Gastrocnemius medialis (tissue), 4 donors: Measurements from ENCODE around the gene C11orf98.
A peak's percentile ranks its signal among the peaks of the same experiment; 100 is the strongest.

Experiments used
- POLR2A ChIP-seq, 2 donors: fragments of 450-650 bp; IDR thresholded peaks; one replicate each; pipeline ENCODE4 v1.6.1; 2017; ENCODE audit warnings: antibody characterized with exemption in 2 of 2, mild to moderate bottlenecking in 2 of 2, moderate library complexity in 2 of 2
- TF ChIP-seq, protein P1 (sequence below), 5 experiments: fragments of 450-650 bp in 3 of 5; fragments of 200-600 bp in 2 of 5; sonication (generic) in 2 of 5; IDR thresholded peaks in 4 of 5; conservative IDR thresholded peaks in 1 of 5; 1 replicate in 4 of 5; 2 replicates in 1 of 5; pipeline ENCODE4 v1.5.1; 2016 to 2019; ENCODE audit warnings: antibody characterized with exemption in 5 of 5, mild to moderate bottlenecking in 3 of 5, moderate library complexity in 3 of 5

- TF ChIP-seq, protein P1, sequence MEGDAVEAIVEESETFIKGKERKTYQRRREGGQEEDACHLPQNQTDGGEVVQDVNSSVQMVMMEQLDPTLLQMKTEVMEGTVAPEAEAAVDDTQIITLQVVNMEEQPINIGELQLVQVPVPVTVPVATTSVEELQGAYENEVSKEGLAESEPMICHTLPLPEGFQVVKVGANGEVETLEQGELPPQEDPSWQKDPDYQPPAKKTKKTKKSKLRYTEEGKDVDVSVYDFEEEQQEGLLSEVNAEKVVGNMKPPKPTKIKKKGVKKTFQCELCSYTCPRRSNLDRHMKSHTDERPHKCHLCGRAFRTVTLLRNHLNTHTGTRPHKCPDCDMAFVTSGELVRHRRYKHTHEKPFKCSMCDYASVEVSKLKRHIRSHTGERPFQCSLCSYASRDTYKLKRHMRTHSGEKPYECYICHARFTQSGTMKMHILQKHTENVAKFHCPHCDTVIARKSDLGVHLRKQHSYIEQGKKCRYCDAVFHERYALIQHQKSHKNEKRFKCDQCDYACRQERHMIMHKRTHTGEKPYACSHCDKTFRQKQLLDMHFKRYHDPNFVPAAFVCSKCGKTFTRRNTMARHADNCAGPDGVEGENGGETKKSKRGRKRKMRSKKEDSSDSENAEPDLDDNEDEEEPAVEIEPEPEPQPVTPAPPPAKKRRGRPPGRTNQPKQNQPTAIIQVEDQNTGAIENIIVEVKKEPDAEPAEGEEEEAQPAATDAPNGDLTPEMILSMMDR (IDR thresholded peaks at IDR 0.05 in 4 of 5, conservative IDR thresholded peaks at IDR 0.05 in 1 of 5), result peak; percentile 25 to 65 (median 51)
- no peak for TF ChIP-seq POLR2A (IDR thresholded peaks at IDR 0.05)
Observed at GRCh38 chr11:62680825-62681240, 15.8 kb upstream of the C11orf98 start.
